HG03280 (cell line): Measurements from ENCODE around the gene SRL.
A peak's percentile ranks its signal among the peaks of the same experiment; 100 is the strongest.

Source experiments
- ATAC-seq: cut with Tn5 transposase; IDR thresholded peaks from one replicate; pipeline ENCODE4 v1.9.1; 2021; ENCODE audit warnings: mild to moderate bottlenecking, moderate library complexity; ENCODE audit not compliant: unreplicated experiment

SRL gene

GRCh38 chr16:4204521-4204920 lies 37.4 kb downstream of the SRL start:
- no peak for ATAC-seq

- ATAC-seq: no peak
Measured at GRCh38 chr16:4203748-4204147, 38.1 kb downstream of the SRL start.

- no peak for ATAC-seq
Measured at GRCh38 chr16:4202615-4203345, 39.1 kb downstream of the SRL start.

GRCh38 chr16:4200781-4201137 lies 41.1 kb downstream of the SRL start:
- ATAC-seq: no peak

GRCh38 chr16:4200000-4200780 lies 41.7 kb downstream of the SRL start:
- ATAC-seq: no peak

- no peak for ATAC-seq
Measured at GRCh38 chr16:4198816-4199215, 43.1 kb downstream of the SRL start.

- no peak for ATAC-seq
Measured at GRCh38 chr16:4194661-4195060, 47.2 kb downstream of the SRL start.

- ATAC-seq: no peak
Measured at GRCh38 chr16:4193920-4194319, 48.0 kb downstream of the SRL start.

- ATAC-seq: no peak
Measured at GRCh38 chr16:4192206-4192605, 49.7 kb downstream of the SRL start.

GRCh38 chr16:4190712-4191333 lies 51.1 kb downstream of the SRL start:
- no peak for ATAC-seq

GRCh38 chr16:4190086-4190485 lies 51.8 kb downstream of the SRL start:
- ATAC-seq: no peak

GRCh38 chr16:4184038-4184702 lies 57.7 kb downstream of the SRL start:
- no peak for ATAC-seq

- peak; percentile 90 for ATAC-seq
Measured at GRCh38 chr16:4183237-4184037, 58.4 kb downstream of the SRL start.

GRCh38 chr16:4182581-4183236 lies 59.2 kb downstream of the SRL start:
- ATAC-seq: peak; percentile 18

GRCh38 chr16:4180511-4180910 lies 61.4 kb downstream of the SRL start:
- ATAC-seq: no peak

- ATAC-seq: no peak
Measured at GRCh38 chr16:4179763-4180260, 62.1 kb downstream of the SRL start.

- ATAC-seq: no peak
Measured at GRCh38 chr16:4179020-4179419, 62.9 kb downstream of the SRL start.

GRCh38 chr16:4178468-4179010 lies 63.3 kb downstream of the SRL start:
- ATAC-seq: no peak

- no peak for ATAC-seq
Measured at GRCh38 chr16:4176906-4177417, 64.9 kb downstream of the SRL start.
